ENCODE data around the gene SH3BP2. TPM values are rescaled to one million over a fixed set of nuclear protein-coding genes. Genes with fewer than 3 reads are reported as not detected.

SH3BP2 gene
- total and polyA plus RNA-seq, 12 donors = 10.4 to 47.7 (median 16.4) TPM

GRCh38 chr4:2765832-2766526 lies 26.9 kb upstream of the SH3BP2 start:
- no peaks in the 10 kb centered on the region for H3K27me3 ChIP-seq
- intact Hi-C loops (cut with DNase I) = loop anchor here in 8 of 10 donors (2.0 to 10.0 kb wide), 9 partner anchors 47 to 279 kb away; partner anchors contain the start of genes ADD1 (in 1 of the 8), GRK4 (in 1 of the 8) and NOP14 (in 1 of the 8)
- H3K36me3 ChIP-seq = no peaks in the 10 kb centered on the region
- 94 to 95% methylated on average over 12 of the region's 12 CpGs for WGBS, 2 donors
- TF ChIP-seq, protein P1, sequence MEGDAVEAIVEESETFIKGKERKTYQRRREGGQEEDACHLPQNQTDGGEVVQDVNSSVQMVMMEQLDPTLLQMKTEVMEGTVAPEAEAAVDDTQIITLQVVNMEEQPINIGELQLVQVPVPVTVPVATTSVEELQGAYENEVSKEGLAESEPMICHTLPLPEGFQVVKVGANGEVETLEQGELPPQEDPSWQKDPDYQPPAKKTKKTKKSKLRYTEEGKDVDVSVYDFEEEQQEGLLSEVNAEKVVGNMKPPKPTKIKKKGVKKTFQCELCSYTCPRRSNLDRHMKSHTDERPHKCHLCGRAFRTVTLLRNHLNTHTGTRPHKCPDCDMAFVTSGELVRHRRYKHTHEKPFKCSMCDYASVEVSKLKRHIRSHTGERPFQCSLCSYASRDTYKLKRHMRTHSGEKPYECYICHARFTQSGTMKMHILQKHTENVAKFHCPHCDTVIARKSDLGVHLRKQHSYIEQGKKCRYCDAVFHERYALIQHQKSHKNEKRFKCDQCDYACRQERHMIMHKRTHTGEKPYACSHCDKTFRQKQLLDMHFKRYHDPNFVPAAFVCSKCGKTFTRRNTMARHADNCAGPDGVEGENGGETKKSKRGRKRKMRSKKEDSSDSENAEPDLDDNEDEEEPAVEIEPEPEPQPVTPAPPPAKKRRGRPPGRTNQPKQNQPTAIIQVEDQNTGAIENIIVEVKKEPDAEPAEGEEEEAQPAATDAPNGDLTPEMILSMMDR (IDR thresholded peaks at IDR 0.05) = no peak
- DNase-seq (no peak), ATAC-seq (no peak)
- H3K4me1 ChIP-seq = peaks cover 0 to 33% (median 17%) of the 10 kb centered on the region in 9 donors
- no peak overlapping the region for H3K4me3 ChIP-seq
- H3K9me3 ChIP-seq = no peaks in the 10 kb centered on the region
- H3K27ac ChIP-seq = no peak overlapping the region

GRCh38 chr4:2767046-2767704 lies 25.7 kb upstream of the SH3BP2 start:
- 71 to 84% methylated on average over 5 of the region's 5 CpGs for WGBS, 2 donors
- no peak for DNase-seq
- peak in 1 of 8 donors; percentile 15 for ATAC-seq

DNA sequence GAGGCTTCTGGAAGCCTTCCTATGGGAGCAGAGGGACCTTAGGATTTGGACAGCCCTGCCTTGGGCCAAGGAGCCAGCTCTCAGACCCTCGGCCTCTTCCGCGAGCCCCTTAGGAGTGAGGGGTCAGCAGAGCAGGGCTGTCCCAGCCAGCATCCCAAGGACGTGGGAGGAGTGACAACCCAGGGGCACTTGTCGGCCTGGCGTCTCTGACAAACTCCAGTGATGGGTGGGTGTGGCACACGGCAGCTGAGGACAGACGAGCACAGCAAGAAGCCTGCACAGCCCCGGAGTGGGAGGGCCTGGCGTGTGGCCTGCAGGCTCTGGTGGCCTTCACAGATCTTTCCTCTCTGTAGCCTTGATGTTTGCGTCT lies 25.2 kb upstream of the SH3BP2 start:
- Histone ChIP-seq H3K4me1 (peaks cover 0 to 40% (median 17%) of the 10 kb centered on the region in 9 donors), H3K36me3 (no peaks in the 10 kb centered on the region), H3K27me3 (no peaks in the 10 kb centered on the region), H3K4me3 (no peak overlapping the region), H3K9me3 (no peaks in the 10 kb centered on the region), H3K27ac (peak overlapping the region in 2 of 10 donors; percentile 24 to 45)
- intact Hi-C loops (cut with DNase I) = loop anchor here in 8 of 10 donors (2.0 to 10.0 kb wide), 8 partner anchors 27 to 277 kb away; partner anchors contain the start of gene ADD1 (in 1 of the 8)
- peak in 7 of 8 donors; percentile 36 to 84 (median 74) for ATAC-seq
- peak; percentile 73 to 79 for DNase-seq
- TF ChIP-seq, protein P1 (IDR thresholded peaks at IDR 0.05) = no peak
- 37 to 44% methylated on average over 11 of the region's 11 CpGs for WGBS, 2 donors

More at GRCh38 chr4:2767046-2767704, 25.7 kb upstream of the SH3BP2 start:
- Histone ChIP-seq H3K4me1 (peaks cover 0 to 40% (median 17%) of the 10 kb centered on the region in 9 donors), H3K27ac (peak overlapping the region in 2 of 10 donors; percentile 24 to 45), H3K36me3 (no peaks in the 10 kb centered on the region), H3K4me3 (no peak overlapping the region), H3K27me3 (no peaks in the 10 kb centered on the region), H3K9me3 (no peaks in the 10 kb centered on the region)
- TF ChIP-seq, protein P1 (IDR thresholded peaks at IDR 0.05) = no peak
- intact Hi-C loops (cut with DNase I) = loop anchor here in 8 of 10 donors (5.0 to 10.0 kb wide), 7 partner anchors 48 to 278 kb away; partner anchors contain the start of gene ADD1 (in 1 of the 8)

- TF ChIP-seq, protein P1 (IDR thresholded peaks at IDR 0.05) = no peak
- H3K4me1 ChIP-seq = peaks cover 0 to 40% (median 17%) of the 10 kb centered on the region in 9 donors
- intact Hi-C loops (cut with DNase I) = loop anchor here in 8 of 10 donors (2.0 to 10.0 kb wide), 8 partner anchors 27 to 277 kb away; partner anchors contain the start of gene ADD1 (in 1 of the 8)
- WGBS, 2 donors = 76 to 78% methylated on average over 9 of the region's 9 CpGs
- DNase-seq (no peak), ATAC-seq (peak in 1 of 8 donors; percentile 13)
- H3K4me3 ChIP-seq = no peak overlapping the region
- H3K9me3 ChIP-seq = no peaks in the 10 kb centered on the region
- peak overlapping the region in 2 of 10 donors; percentile 22 to 45 for H3K27ac ChIP-seq
- no peaks in the 10 kb centered on the region for H3K27me3 ChIP-seq
- no peaks in the 10 kb centered on the region for H3K36me3 ChIP-seq
Measured at GRCh38 chr4:2768124-2768523, 24.8 kb upstream of the SH3BP2 start.

Data from heart right ventricle (tissue), 16 donors.